ENCODE measurements around the gene PLSCR3. TPM values are rescaled to one million over a fixed set of nuclear protein-coding genes. Genes with fewer than 3 reads are reported as not detected.

The PLSCR3 gene
- total and polyA plus RNA-seq, 2 donors (not counting 3 experiments of a cell fraction or from before 2014, with no cell fraction given) = 59.9 to 94.8 TPM

DNA sequence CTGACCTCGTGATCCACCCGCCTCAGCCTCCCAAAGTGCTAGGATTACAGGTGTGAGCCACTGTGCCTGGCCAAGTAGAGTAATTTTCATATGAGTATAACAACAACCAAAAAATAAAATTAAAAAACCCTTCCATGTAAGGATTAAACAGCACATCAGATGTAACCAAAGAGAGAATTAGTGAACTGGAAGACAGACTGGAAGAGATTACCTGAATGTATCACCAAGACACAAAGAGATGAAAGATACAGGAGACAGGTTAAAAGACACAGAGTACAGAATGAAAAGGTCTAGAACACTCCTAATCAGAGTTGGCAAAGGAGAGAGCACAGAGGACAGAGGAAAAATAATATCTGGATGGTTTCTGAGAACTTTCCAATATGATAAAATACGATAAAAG, 15.2 kb downstream of the PLSCR3 start:
- H3K9ac ChIP-seq (replicated peaks; ENCODE audit: extremely low read depth, insufficient read depth, low read length) = no peak overlapping the region
- dilution Hi-C loops (cut with MboI; ENCODE audit: extremely low pct_ligation_motif_present, low sequenced_read_pairs) = no loop called here
- no peak overlapping the region for H2AFZ ChIP-seq (ENCODE audit: low read depth, low read length)
- no peak overlapping the region for H3K4me2 ChIP-seq (ENCODE audit: insufficient read depth, low read length)
- no peaks in the 10 kb centered on the region for H3K79me2 ChIP-seq (ENCODE audit: control insufficient read depth, insufficient read depth, low read length)
- no peaks in the 10 kb centered on the region for H3K4me1 ChIP-seq (ENCODE audit: control insufficient read depth, extremely low read depth, insufficient read depth, low read length)
- POLR2A ChIA-PET = no interaction called here
- peaks cover 25 to 33% of the 10 kb centered on the region in 2 experiments for H3K27me3 ChIP-seq (ENCODE audit: control insufficient read depth in 2 of 2, insufficient read depth in 2 of 2, low read length in 2 of 2)
- H4K20me1 ChIP-seq (replicated peaks; ENCODE audit: control insufficient read depth, extremely low read depth, insufficient read depth, low read length) = no peaks in the 10 kb centered on the region
- BruUV-seq (replicated peaks) = no TSS peak
- FAIRE-seq (no peak), DNase-seq (ENCODE audit: low read depth, low spot score) (no peak)
- H3K9me1 ChIP-seq (replicated peaks; ENCODE audit: control insufficient read depth, extremely low read depth, insufficient read depth, low read length) = no peaks in the 10 kb centered on the region
- CTCF ChIA-PET = no interaction called here
- intact Hi-C loops (cut with micrococcal nuclease) = no loop called here
- no peaks in the 10 kb centered on the region for H3K36me3 ChIP-seq (ENCODE audit: control insufficient read depth in 2 of 2, extremely low read depth in 1 of 2, insufficient read depth in 2 of 2, low read length in 2 of 2)
- TF ChIP-seq EZH2 (IDR thresholded peaks at IDR 0.05; ENCODE audit: borderline replicate concordance, low read depth, low read length, severe bottlenecking) (no peak), FOS (IDR thresholded peaks at IDR 0.05; ENCODE audit: borderline replicate concordance, insufficient read depth, low read length) (no peak), GATA2 (IDR thresholded peaks at IDR 0.05; ENCODE audit: insufficient read depth, insufficient read length, low read depth, low read length) (no peak), POLR2A (IDR thresholded peaks at IDR 0.05; ENCODE audit: low read depth, low read length) (no peak), POLR2AphosphoS5 (IDR thresholded peaks at IDR 0.05; ENCODE audit: insufficient read depth, low read depth, low read length) (no peak), MYC (IDR thresholded peaks at IDR 0.05; ENCODE audit: low read depth, low read length) (no peak), JUN (IDR thresholded peaks at IDR 0.05; ENCODE audit: borderline replicate concordance, insufficient read depth, insufficient read length, low read depth) (no peak)
- TF ChIP-seq, protein P1, sequence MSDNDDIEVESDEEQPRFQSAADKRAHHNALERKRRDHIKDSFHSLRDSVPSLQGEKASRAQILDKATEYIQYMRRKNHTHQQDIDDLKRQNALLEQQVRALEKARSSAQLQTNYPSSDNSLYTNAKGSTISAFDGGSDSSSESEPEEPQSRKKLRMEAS (IDR thresholded peaks at IDR 0.05; ENCODE audit: insufficient read depth, insufficient read length) = no peak
- TF ChIP-seq, protein P2, sequence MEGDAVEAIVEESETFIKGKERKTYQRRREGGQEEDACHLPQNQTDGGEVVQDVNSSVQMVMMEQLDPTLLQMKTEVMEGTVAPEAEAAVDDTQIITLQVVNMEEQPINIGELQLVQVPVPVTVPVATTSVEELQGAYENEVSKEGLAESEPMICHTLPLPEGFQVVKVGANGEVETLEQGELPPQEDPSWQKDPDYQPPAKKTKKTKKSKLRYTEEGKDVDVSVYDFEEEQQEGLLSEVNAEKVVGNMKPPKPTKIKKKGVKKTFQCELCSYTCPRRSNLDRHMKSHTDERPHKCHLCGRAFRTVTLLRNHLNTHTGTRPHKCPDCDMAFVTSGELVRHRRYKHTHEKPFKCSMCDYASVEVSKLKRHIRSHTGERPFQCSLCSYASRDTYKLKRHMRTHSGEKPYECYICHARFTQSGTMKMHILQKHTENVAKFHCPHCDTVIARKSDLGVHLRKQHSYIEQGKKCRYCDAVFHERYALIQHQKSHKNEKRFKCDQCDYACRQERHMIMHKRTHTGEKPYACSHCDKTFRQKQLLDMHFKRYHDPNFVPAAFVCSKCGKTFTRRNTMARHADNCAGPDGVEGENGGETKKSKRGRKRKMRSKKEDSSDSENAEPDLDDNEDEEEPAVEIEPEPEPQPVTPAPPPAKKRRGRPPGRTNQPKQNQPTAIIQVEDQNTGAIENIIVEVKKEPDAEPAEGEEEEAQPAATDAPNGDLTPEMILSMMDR (IDR thresholded peaks at IDR 0.05; ENCODE audit: extremely low read depth in 1 of 2, insufficient read depth in 1 of 2, low read depth in 1 of 2, low read length in 2 of 2) = no peak
- no peak overlapping the region for H3K27ac ChIP-seq (ENCODE audit: insufficient read depth, low read depth, low read length)
- H3K9me3 ChIP-seq (replicated peaks; ENCODE audit: control insufficient read depth, insufficient read depth, low read length) = no peaks in the 10 kb centered on the region
- no peak overlapping the region for H3K4me3 ChIP-seq (replicated peaks in 1 of 3; ENCODE audit: insufficient read depth in 1 of 3, low read depth in 1 of 3, low read length in 3 of 3)

Measured in endothelial cell of umbilical vein (primary cell).